ENCODE results near the gene SDC3. TPM values are rescaled to one million over a fixed set of nuclear protein-coding genes. Genes with fewer than 3 reads are reported as not detected.

SDC3 gene
- total RNA-seq, 1 donor from 2014 or later, result 23.0 TPM

DNA sequence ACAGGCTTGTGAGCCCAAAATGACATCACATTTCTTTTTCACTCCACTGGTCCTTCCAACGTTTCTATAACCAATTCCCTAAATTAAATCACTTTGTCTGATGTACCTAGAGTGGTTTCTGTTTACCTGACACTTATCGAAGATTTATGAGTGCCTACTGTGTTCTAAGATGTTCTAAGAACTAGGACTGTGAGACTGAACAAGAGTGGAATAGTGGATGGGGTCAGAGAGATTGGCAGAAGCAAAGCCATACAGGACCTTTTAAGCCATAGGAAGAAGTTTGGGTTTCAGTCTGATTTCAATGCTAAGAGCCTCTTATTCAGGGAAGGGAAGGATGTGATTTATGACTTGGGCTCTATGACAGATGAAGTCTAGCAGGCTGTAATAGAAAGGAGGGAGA is 78.7 kb downstream of the SDC3 start:
- peaks cover 17% of the 10 kb centered on the region for H3K27me3 ChIP-seq
- no peaks in the 10 kb centered on the region for H3K36me3 ChIP-seq
- H3K4me3 Mint-ChIP-seq, result no peak overlapping the region
- H4K20me1 ChIP-seq (ENCODE audit: low read depth), result no peaks in the 10 kb centered on the region
- no peaks in the 10 kb centered on the region for H3K79me2 ChIP-seq (ENCODE audit: low read depth)
- peaks cover 9% of the 10 kb centered on the region for H3K4me1 Mint-ChIP-seq
- H3K4me1 ChIP-seq, result peaks cover 3% of the 10 kb centered on the region
- no peak overlapping the region for H3K4me2 ChIP-seq
- peaks cover 11% of the 10 kb centered on the region for H3K27me3 Mint-ChIP-seq (ENCODE audit: insufficient read depth, low read depth)
- no peak overlapping the region for H3K4me3 ChIP-seq
- DNase-seq (ENCODE audit: low spot score), result no peak
- no peak overlapping the region for H2AFZ ChIP-seq (replicated peaks)
- no peak overlapping the region for H3K9ac ChIP-seq
- H3K27ac ChIP-seq, result no peak overlapping the region
- no peak overlapping the region for H3K27ac Mint-ChIP-seq
- H3K9me3 Mint-ChIP-seq, result peaks cover 6% of the 10 kb centered on the region
- no peak for TF ChIP-seq EZH2phosphoT487 (IDR thresholded peaks at IDR 0.05)
- no peaks in the 10 kb centered on the region for H3K9me3 ChIP-seq (ENCODE audit: low read depth)
- H3F3A ChIP-seq (ENCODE audit: low read depth), result no peaks in the 10 kb centered on the region
- no peaks in the 10 kb centered on the region for H3K36me3 Mint-ChIP-seq

DNA sequence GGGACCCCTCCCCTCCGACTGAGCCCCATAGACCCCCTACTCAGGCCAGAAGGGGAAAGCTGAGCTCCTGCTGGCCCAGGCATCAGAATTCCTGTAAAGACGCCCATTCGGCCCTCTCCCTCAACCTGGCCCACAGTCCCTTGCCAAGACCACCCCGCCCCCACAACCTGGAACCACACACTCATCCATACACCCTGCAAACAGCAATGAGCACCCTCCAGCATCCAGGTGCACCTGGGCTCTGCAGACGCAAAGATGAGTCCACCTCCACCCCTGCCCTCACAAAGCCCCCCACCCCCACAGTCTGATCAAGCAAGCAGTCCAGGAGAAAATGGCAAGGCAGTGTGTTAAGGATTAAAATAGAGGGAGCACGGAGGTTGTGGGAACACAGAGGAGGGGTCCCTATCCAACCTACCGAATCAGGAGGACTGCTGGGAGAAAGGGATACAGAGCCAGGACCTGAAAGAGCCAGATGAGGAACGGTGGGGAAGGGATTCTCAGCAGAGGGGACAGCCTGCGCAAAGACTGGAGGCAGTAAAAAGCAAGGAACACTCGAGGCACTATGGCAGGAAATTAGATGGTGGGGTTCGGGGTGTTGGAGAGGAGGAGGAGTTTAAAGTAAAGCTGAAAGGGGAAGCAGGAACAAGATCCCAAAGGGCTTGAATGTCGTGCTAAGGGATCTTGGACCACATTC is 83.7 kb downstream of the SDC3 start:
- Mint-ChIP-seq H3K27me3 (ENCODE audit: insufficient read depth, low read depth) (peaks cover 11% of the 10 kb centered on the region), H3K4me1 (peaks cover 46% of the 10 kb centered on the region), H3K36me3 (no peaks in the 10 kb centered on the region), H3K9me3 (peaks cover 1% of the 10 kb centered on the region), H3K27ac (no peak overlapping the region), H3K4me3 (peak overlapping the region; percentile 88)
- no peaks in the 10 kb centered on the region for H3K79me2 ChIP-seq (ENCODE audit: low read depth)
- peak overlapping the region; percentile 63 for H3K4me2 ChIP-seq
- H3K4me3 ChIP-seq, result peak overlapping the region; percentile 22
- H4K20me1 ChIP-seq (ENCODE audit: low read depth), result no peaks in the 10 kb centered on the region
- TF ChIP-seq, protein P1, sequence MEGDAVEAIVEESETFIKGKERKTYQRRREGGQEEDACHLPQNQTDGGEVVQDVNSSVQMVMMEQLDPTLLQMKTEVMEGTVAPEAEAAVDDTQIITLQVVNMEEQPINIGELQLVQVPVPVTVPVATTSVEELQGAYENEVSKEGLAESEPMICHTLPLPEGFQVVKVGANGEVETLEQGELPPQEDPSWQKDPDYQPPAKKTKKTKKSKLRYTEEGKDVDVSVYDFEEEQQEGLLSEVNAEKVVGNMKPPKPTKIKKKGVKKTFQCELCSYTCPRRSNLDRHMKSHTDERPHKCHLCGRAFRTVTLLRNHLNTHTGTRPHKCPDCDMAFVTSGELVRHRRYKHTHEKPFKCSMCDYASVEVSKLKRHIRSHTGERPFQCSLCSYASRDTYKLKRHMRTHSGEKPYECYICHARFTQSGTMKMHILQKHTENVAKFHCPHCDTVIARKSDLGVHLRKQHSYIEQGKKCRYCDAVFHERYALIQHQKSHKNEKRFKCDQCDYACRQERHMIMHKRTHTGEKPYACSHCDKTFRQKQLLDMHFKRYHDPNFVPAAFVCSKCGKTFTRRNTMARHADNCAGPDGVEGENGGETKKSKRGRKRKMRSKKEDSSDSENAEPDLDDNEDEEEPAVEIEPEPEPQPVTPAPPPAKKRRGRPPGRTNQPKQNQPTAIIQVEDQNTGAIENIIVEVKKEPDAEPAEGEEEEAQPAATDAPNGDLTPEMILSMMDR (IDR thresholded peaks at IDR 0.05), result no peak
- TF ChIP-seq EZH2 (IDR thresholded peaks at IDR 0.05) (no peak), EZH2phosphoT487 (IDR thresholded peaks at IDR 0.05) (no peak)
- peaks cover 21% of the 10 kb centered on the region for H3K4me1 ChIP-seq
- H3K27ac ChIP-seq, result no peak overlapping the region
- H2AFZ ChIP-seq (replicated peaks), result no peak overlapping the region
- H3K27me3 ChIP-seq, result peaks cover 17% of the 10 kb centered on the region
- no peaks in the 10 kb centered on the region for H3K9me3 ChIP-seq (ENCODE audit: low read depth)
- DNase-seq (ENCODE audit: low spot score), result no peak
- peaks cover 7% of the 10 kb centered on the region for H3F3A ChIP-seq (ENCODE audit: low read depth)
- H3K36me3 ChIP-seq, result no peaks in the 10 kb centered on the region
- no peak overlapping the region for H3K9ac ChIP-seq

DNA sequence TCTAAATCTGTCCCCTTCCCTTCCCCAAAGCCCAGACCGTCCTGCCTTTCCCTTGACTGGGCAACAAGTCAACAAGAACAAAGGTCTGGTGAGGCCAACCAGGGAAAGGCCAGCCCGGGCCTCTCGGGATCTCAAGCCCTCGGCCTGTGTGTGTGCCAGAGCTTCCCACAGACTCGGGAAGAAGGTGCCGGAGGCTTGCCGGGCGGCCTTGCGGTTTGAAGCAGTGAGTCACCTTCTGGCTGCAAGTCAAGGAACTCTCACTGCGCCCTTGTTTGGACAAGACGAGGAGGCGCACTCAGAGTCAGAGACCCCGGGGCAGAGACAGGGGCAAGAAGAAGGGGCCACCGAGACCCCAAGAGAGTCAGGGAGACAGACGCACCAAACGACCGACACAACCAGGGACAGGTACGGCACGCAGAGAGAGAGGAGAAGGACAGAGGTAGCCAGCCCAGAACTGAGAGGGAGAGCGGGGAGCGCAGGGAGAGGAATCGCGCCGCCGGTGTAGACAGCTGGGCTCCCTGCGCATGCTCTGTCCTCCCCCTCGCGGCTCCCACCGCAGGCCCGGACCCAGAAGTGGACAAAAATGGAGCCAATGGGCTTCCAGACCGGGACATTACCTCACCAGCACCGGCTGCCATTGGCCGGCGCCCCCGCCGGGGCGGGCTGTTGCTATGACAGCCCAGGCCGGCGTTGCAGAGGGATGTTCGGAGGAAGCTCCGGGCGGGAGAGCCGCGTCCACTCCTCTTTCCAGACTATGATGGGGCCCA is 84.4 kb downstream of the SDC3 start:
- Histone ChIP-seq H3K27me3 (peaks cover 17% of the 10 kb centered on the region), H2AFZ (replicated peaks) (peak overlapping the region; percentile 93), H3K27ac (no peak overlapping the region), H4K20me1 (ENCODE audit: low read depth) (no peaks in the 10 kb centered on the region), H3K4me1 (peaks cover 26% of the 10 kb centered on the region), H3K36me3 (no peaks in the 10 kb centered on the region), H3K4me2 (peak overlapping the region; percentile 81), H3K9me3 (ENCODE audit: low read depth) (no peaks in the 10 kb centered on the region), H3K79me2 (ENCODE audit: low read depth) (no peaks in the 10 kb centered on the region), H3K9ac (peak overlapping the region; percentile 4), H3K4me3 (peak overlapping the region; percentile 48), H3F3A (ENCODE audit: low read depth) (peaks cover 7% of the 10 kb centered on the region)
- TF ChIP-seq EZH2 (IDR thresholded peaks at IDR 0.05) (no peak), EZH2phosphoT487 (IDR thresholded peaks at IDR 0.05) (no peak)
- TF ChIP-seq, protein P1 (IDR thresholded peaks at IDR 0.05), result no peak
- peak; percentile 98 for DNase-seq (ENCODE audit: low spot score)
- Mint-ChIP-seq H3K4me3 (peak overlapping the region; percentile 88), H3K36me3 (no peaks in the 10 kb centered on the region), H3K4me1 (peaks cover 53% of the 10 kb centered on the region), H3K9me3 (no peaks in the 10 kb centered on the region), H3K27ac (peak overlapping the region; percentile 99), H3K27me3 (ENCODE audit: insufficient read depth, low read depth) (peaks cover 11% of the 10 kb centered on the region)

DNA sequence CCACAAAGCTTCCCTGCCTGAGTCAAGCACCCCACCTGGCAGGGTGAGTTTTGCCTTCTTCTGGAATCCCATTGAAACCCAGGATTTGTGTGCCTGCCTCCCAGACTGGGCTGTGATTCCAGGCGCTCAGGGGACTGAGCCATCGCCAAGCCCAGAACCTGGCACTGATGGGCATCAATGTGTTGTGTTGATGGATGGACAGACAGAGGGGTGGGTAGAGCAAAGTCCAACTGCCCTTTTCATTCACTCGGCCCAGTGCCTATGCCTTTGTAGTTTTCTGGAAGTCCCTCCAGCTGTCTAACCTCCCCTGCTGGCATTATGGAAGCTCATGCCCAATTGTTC is 85.0 kb downstream of the SDC3 start:
- Mint-ChIP-seq H3K4me3 (peak overlapping the region; percentile 88), H3K27ac (peak overlapping the region; percentile 99), H3K36me3 (no peaks in the 10 kb centered on the region), H3K4me1 (peaks cover 58% of the 10 kb centered on the region), H3K9me3 (no peaks in the 10 kb centered on the region), H3K27me3 (ENCODE audit: insufficient read depth, low read depth) (peaks cover 12% of the 10 kb centered on the region)
- Histone ChIP-seq H3F3A (ENCODE audit: low read depth) (peaks cover 7% of the 10 kb centered on the region), H2AFZ (replicated peaks) (no peak overlapping the region), H3K4me1 (peaks cover 32% of the 10 kb centered on the region), H3K27ac (no peak overlapping the region), H4K20me1 (ENCODE audit: low read depth) (no peaks in the 10 kb centered on the region), H3K9ac (peak overlapping the region; percentile 4), H3K9me3 (ENCODE audit: low read depth) (no peaks in the 10 kb centered on the region), H3K36me3 (no peaks in the 10 kb centered on the region), H3K4me2 (peak overlapping the region; percentile 81), H3K79me2 (ENCODE audit: low read depth) (no peaks in the 10 kb centered on the region), H3K4me3 (peak overlapping the region; percentile 48), H3K27me3 (peaks cover 17% of the 10 kb centered on the region)
- TF ChIP-seq, protein P1 (IDR thresholded peaks at IDR 0.05), result no peak
- TF ChIP-seq EZH2 (IDR thresholded peaks at IDR 0.05), result no peak
- TF ChIP-seq EZH2phosphoT487 (IDR thresholded peaks at IDR 0.05), result no peak
- no peak for DNase-seq (ENCODE audit: low spot score)

All from neural progenitor cell (in vitro differentiated cells).